CD4-positive, alpha-beta T cell treated with Interleukin-15 for 4 hours (primary cell): ENCODE measurements around the gene CATSPERE.

Experiments used
- DNase-seq: peaks from one replicate; pipeline ENCODE4 v3.0.0-alpha.2; 2020; ENCODE audit warnings: low spot score

CATSPERE gene

GRCh38 chr1:244461245-244462071 is at the start of gene CATSPERE:
Gene CATSPERE (plus strand): TSS chr1:244461273. CDS start chr1:244461430, 157 bp downstream.
- peak; percentile 75 for DNase-seq

GRCh38 chr1:244412176-244412575 is 48.9 kb upstream of the CATSPERE start:
- DNase-seq: no peak

GRCh38 chr1:244413736-244414135 is 47.3 kb upstream of the CATSPERE start:
- DNase-seq: no peak

GRCh38 chr1:244414543-244414942 is 46.5 kb upstream of the CATSPERE start:
- no peak for DNase-seq

- DNase-seq: no peak
Observed at GRCh38 chr1:244419024-244419423, 42.0 kb upstream of the CATSPERE start.

- DNase-seq: no peak
Observed at GRCh38 chr1:244422174-244422573, 38.9 kb upstream of the CATSPERE start.

GRCh38 chr1:244424649-244425334 is 36.3 kb upstream of the CATSPERE start:
- no peak for DNase-seq

GRCh38 chr1:244427647-244428046 is 33.4 kb upstream of the CATSPERE start:
- DNase-seq: no peak

GRCh38 chr1:244429818-244430217 is 31.3 kb upstream of the CATSPERE start:
- DNase-seq: no peak

- no peak for DNase-seq
Observed at GRCh38 chr1:244431166-244431565, 29.9 kb upstream of the CATSPERE start.

- no peak for DNase-seq
Observed at GRCh38 chr1:244435562-244436205, 25.4 kb upstream of the CATSPERE start.

GRCh38 chr1:244436336-244437085 is 24.6 kb upstream of the CATSPERE start:
- DNase-seq: no peak

- no peak for DNase-seq
Observed at GRCh38 chr1:244437086-244437468, 24.0 kb upstream of the CATSPERE start.

- DNase-seq: no peak
Observed at GRCh38 chr1:244439391-244440032, 21.6 kb upstream of the CATSPERE start.

GRCh38 chr1:244442850-244443249 is 18.2 kb upstream of the CATSPERE start:
- no peak for DNase-seq

GRCh38 chr1:244444854-244445253 is 16.2 kb upstream of the CATSPERE start:
- DNase-seq: no peak

- DNase-seq: no peak
Observed at GRCh38 chr1:244445320-244446181, 15.5 kb upstream of the CATSPERE start.

GRCh38 chr1:244447024-244447423 is 14.0 kb upstream of the CATSPERE start:
- no peak for DNase-seq

GRCh38 chr1:244447552-244447951 is 13.5 kb upstream of the CATSPERE start:
- no peak for DNase-seq

- no peak for DNase-seq
Observed at GRCh38 chr1:244448279-244449036, 12.6 kb upstream of the CATSPERE start.
